Measurements from ENCODE around the gene MIOX.

DNA sequence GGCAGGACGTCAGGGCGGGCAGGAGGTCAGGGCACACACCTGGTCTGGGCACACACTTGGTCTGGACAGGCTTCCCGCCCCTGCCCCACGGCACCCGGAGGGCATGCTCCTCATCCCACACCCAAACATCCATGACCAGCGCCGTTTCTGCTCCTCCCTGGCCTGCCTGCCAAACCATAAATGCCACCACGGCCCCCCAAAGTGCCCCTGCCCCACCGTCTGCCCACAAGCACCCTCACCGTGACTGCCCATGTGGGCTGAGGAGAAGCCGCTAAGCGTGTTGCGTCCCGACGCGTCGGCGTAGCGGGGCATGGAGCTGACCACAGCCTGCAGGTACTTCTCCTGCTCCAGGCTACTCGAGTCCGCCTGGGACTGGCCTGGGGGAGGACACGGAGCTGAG, 27.6 kb upstream of the MIOX start:
- TF ChIP-seq CTCF (IDR thresholded peaks at IDR 0.05) = no peak
- no peak for TF ChIP-seq POLR2A (IDR thresholded peaks at IDR 0.05)

All from uterus (tissue), 2 donors.